H9 (cell line): ENCODE results near the gene GLB1L2. TPM values are rescaled to one million over a fixed set of nuclear protein-coding genes. Genes with fewer than 3 reads are reported as not detected.

Source experiments
- DNase-seq: peaks from one replicate; pipeline ENCODE4 v3.0.0-alpha.2; 2017
- H2AFZ ChIP-seq: one replicate; pipeline ENCODE4 v1.6.1; 2013; ENCODE audit warnings: mild to moderate bottlenecking, low read length, control low read depth, moderate library complexity
- H2AK5ac ChIP-seq: 2 replicates; pipeline ENCODE4 v1.6.1; 2013; ENCODE audit warnings: low read length, control low read depth, mixed read lengths; ENCODE audit not compliant: insufficient read length
- H2BK120ac ChIP-seq: one replicate; pipeline ENCODE4 v1.6.1; 2013; ENCODE audit warnings: low read depth, mild to moderate bottlenecking, low read length, control low read depth, inconsistent platforms; ENCODE audit not compliant: poor library complexity, severe bottlenecking
- H2BK12ac ChIP-seq: 2 replicates; pipeline ENCODE4 v1.6.1; 2013; ENCODE audit warnings: low read length, control low read depth, mixed read lengths, low read depth; ENCODE audit not compliant: insufficient read length
- H2BK15ac ChIP-seq: 2 replicates; pipeline ENCODE4 v1.6.1; 2013; ENCODE audit warnings: low read depth, low read length, control low read depth
- H2BK20ac ChIP-seq: one replicate; pipeline ENCODE4 v1.6.1; 2013; ENCODE audit warnings: low read depth, mild to moderate bottlenecking, low read length, control low read depth, inconsistent platforms; ENCODE audit not compliant: poor library complexity, severe bottlenecking
- H2BK5ac ChIP-seq: 2 replicates; pipeline ENCODE4 v1.6.1; 2013; ENCODE audit warnings: low read length, control low read depth, mixed read lengths; ENCODE audit not compliant: insufficient read length
- H3K14ac ChIP-seq: 2 replicates; pipeline ENCODE4 v1.6.1; 2013; ENCODE audit warnings: low read length, control low read depth; ENCODE audit not compliant: insufficient read depth
- H3K18ac ChIP-seq: 2 replicates; pipeline ENCODE4 v1.6.1; 2013; ENCODE audit warnings: low read depth, mild to moderate bottlenecking, mixed read lengths, low read length, control low read depth; ENCODE audit not compliant: insufficient read length
- H3K23ac ChIP-seq: 2 replicates; pipeline ENCODE4 v1.6.1; 2013; ENCODE audit warnings: low read length, control low read depth, mixed read lengths, low read depth; ENCODE audit not compliant: insufficient read length
- H3K23me2 ChIP-seq: 2 replicates; pipeline ENCODE4 v1.6.1; 2013; ENCODE audit warnings: low read depth, mild to moderate bottlenecking, mixed read lengths, low read length, control low read depth; ENCODE audit not compliant: insufficient read length, poor library complexity, severe bottlenecking
- H3K27ac ChIP-seq: 2 replicates; pipeline ENCODE4 v1.5.1; 2013; ENCODE audit warnings: low read length, control low read depth, mixed read lengths, low read depth; ENCODE audit not compliant: insufficient read length
- H3K27me3 ChIP-seq: 2 replicates; pipeline ENCODE4 v1.6.1; 2013; ENCODE audit warnings: low read length, control low read depth, inconsistent platforms; ENCODE audit not compliant: insufficient read depth
- H3K4ac ChIP-seq: 2 replicates; pipeline ENCODE4 v1.6.1; 2013; ENCODE audit warnings: low read depth, mild to moderate bottlenecking, control low read depth, inconsistent platforms, low read length, moderate library complexity
- H3K4me1 ChIP-seq: 2 replicates; pipeline ENCODE4 v1.6.1; 2013; ENCODE audit warnings: low read length, control low read depth, inconsistent platforms; ENCODE audit not compliant: insufficient read depth
- H3K4me2 ChIP-seq: 2 replicates; pipeline ENCODE4 v1.6.1; 2013; ENCODE audit warnings: low read length, control low read depth, mixed read lengths; ENCODE audit not compliant: insufficient read length, insufficient read depth
- H3K56ac ChIP-seq: 2 replicates; pipeline ENCODE4 v1.6.1; 2013; ENCODE audit warnings: low read depth, mild to moderate bottlenecking, mixed read lengths, low read length, control low read depth; ENCODE audit not compliant: insufficient read length
- H3K79me1 ChIP-seq: 2 replicates; pipeline ENCODE4 v1.6.1; 2013; ENCODE audit warnings: low read depth, mild to moderate bottlenecking, moderate library complexity, low read length, control low read depth, inconsistent platforms; ENCODE audit not compliant: insufficient read depth, poor library complexity, severe bottlenecking
- H3K79me2 ChIP-seq: 2 replicates; pipeline ENCODE4 v1.6.1; 2013; ENCODE audit warnings: low read length, control low read depth, inconsistent platforms; ENCODE audit not compliant: insufficient read depth
- H3K9ac ChIP-seq: 2 replicates; pipeline ENCODE4 v1.6.1; 2013; ENCODE audit warnings: low read length, control low read depth, mixed read lengths; ENCODE audit not compliant: insufficient read length; ENCODE audit errors: extremely low read depth
- H3K9me3 ChIP-seq: one replicate; pipeline ENCODE4 v1.6.1; 2013; ENCODE audit warnings: low read depth, low read length, inconsistent platforms; ENCODE audit not compliant: control insufficient read depth
- H3T11ph ChIP-seq: one replicate; pipeline ENCODE4 v1.6.1; 2013; ENCODE audit warnings: mild to moderate bottlenecking, low read length, control low read depth, inconsistent platforms
- H4K20me1 ChIP-seq: one replicate; pipeline ENCODE4 v1.6.1; 2013; ENCODE audit not compliant: control insufficient read depth, insufficient read length, insufficient read depth
- H4K5ac ChIP-seq: 2 replicates; pipeline ENCODE4 v1.6.1; 2013; ENCODE audit warnings: low read depth, mild to moderate bottlenecking, mixed read lengths, low read length, control low read depth; ENCODE audit not compliant: insufficient read length
- H4K8ac ChIP-seq: replicated peaks from 2 replicates; pipeline ENCODE4 v1.6.1; 2013; ENCODE audit warnings: low read length, control low read depth, mixed read lengths, low read depth; ENCODE audit not compliant: insufficient read length
- H4K91ac ChIP-seq: 2 replicates; pipeline ENCODE4 v1.6.1; 2013; ENCODE audit warnings: low read depth, mild to moderate bottlenecking, moderate library complexity, mixed read lengths, low read length, control low read depth; ENCODE audit not compliant: insufficient read length
- H3K27ac Mint-ChIP-seq, 3 experiments: 2 replicates in 2 of 3; 3 replicates in 1 of 3; pipeline ENCODE4 v1.8.0; 2020 to 2021; ENCODE audit warnings: mixed read lengths in 3 of 3, mild to moderate bottlenecking in 1 of 3, moderate library complexity in 1 of 3
- H3K27me3 Mint-ChIP-seq: 2 replicates; pipeline ENCODE4 v1.8.0; 2021; ENCODE audit warnings: low read depth, mild to moderate bottlenecking, moderate library complexity, mixed read lengths
- H3K36me3 Mint-ChIP-seq, 3 experiments: 2 replicates in 2 of 3; 3 replicates in 1 of 3; pipeline ENCODE4 v1.8.0; 2020 to 2021; ENCODE audit warnings: low read depth in 3 of 3, mixed read lengths in 3 of 3; ENCODE audit not compliant: insufficient read depth in 1 of 3
- H3K4me1 Mint-ChIP-seq, 2 experiments: 2 replicates each; pipeline ENCODE4 v1.8.0; 2020; ENCODE audit warnings: mixed read lengths in 2 of 2
- H3K4me3 Mint-ChIP-seq, 2 experiments: 2 replicates in 1 of 2; 3 replicates in 1 of 2; pipeline ENCODE4 v1.8.0; 2020 to 2021; ENCODE audit warnings: mild to moderate bottlenecking in 2 of 2, mixed read lengths in 2 of 2, moderate library complexity in 1 of 2
- H3K9me3 Mint-ChIP-seq, 2 experiments: 2 replicates in 1 of 2; 3 replicates in 1 of 2; pipeline ENCODE4 v1.8.0; 2020; ENCODE audit warnings: mild to moderate bottlenecking in 2 of 2, mixed read lengths in 2 of 2, moderate library complexity in 1 of 2
- CTCF ChIP-seq: fragments of 200-600 bp; sonication (generic); conservative IDR thresholded peaks from 3 replicates; pipeline ENCODE4 v1.8.0; 2021; ENCODE audit warnings: antibody characterized with exemption, mild to moderate bottlenecking
- WGBS: extraction: QIAGEN DNeasy Blood & Tissue Kit; methylation state at CpG from one replicate; pipeline ENCODE4 v1.1.7; 2013; ENCODE audit warnings: missing lambda C conversion rate, low lambda C conversion rate, mixed read lengths; ENCODE audit not compliant: insufficient read length; ENCODE audit errors: extremely low coverage; 5-methylcytosine and 5-hydroxymethylcytosine counted together
- total RNA-seq: library from RNA; stranded (reverse); gene quantifications from 2 replicates; pipeline ENCODE4 v1.2.1, GENCODE V29; 2021

GLB1L2 gene
- total RNA-seq, 1 experiment from 2014 or later: 2.4 TPM

DNA sequence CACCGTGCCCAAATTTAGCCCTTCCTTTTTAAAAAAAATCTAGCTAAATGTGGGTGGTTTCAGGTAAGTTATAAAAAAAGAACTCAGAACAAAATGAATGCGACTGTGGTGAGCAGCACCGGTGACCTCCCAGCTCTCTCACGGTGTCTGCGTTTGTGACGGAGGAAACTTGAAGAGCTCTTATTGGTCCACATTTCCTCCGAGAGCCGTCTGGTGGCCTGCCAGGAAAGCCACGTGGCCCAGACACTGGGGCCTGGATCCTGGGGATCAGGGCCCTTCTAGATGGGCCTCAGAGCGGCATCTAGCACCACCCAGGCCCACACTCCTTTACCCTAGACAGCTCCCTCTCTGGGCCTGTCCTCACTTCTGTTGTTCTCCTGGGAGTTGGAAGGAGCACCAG is 40.7 kb downstream of the GLB1L2 start:
- Histone ChIP-seq H4K20me1 (no peaks in the 10 kb centered on the region), H3K4me1 (peaks cover 4% of the 10 kb centered on the region; the same call in 1 of the 2 replicates), H3K4me2 (no peak overlapping the region), H3K9me3 (no peaks in the 10 kb centered on the region), H4K5ac (no peak overlapping the region), H3T11ph (no peak overlapping the region), H2BK15ac (no peak overlapping the region), H3K27me3 (no peaks in the 10 kb centered on the region), H2AFZ (no peak overlapping the region), H2AK5ac (no peak overlapping the region), H2BK5ac (no peak overlapping the region), H3K23me2 (no peaks in the 10 kb centered on the region), H3K56ac (no peak overlapping the region), H3K9ac (no peak overlapping the region), H3K14ac (no peak overlapping the region), H3K23ac (no peak overlapping the region), H3K27ac (no peak overlapping the region), H3K18ac (no peak overlapping the region), H2BK20ac (no peak overlapping the region), H3K79me2 (no peaks in the 10 kb centered on the region), H3K4ac (no peak overlapping the region), H4K8ac (no peak overlapping the region), H3K79me1 (no peaks in the 10 kb centered on the region), H2BK12ac (no peak overlapping the region), H2BK120ac (no peak overlapping the region), H4K91ac (no peak overlapping the region)
- H3K27ac Mint-ChIP-seq: no peak overlapping the region; a peak in 1 of 7 replicates
- peaks cover 19 to 22% of the 10 kb centered on the region in 2 experiments for H3K4me1 Mint-ChIP-seq
- no peak for DNase-seq
- no peak for TF ChIP-seq CTCF
- no peak overlapping the region for H3K4me3 Mint-ChIP-seq
- H3K36me3 Mint-ChIP-seq: peaks cover 2 to 9% (median 3%) of the 10 kb centered on the region in 3 experiments; a peak in 4 of 7 replicates
- no peaks in the 10 kb centered on the region for H3K9me3 Mint-ChIP-seq
- peaks cover 20% of the 10 kb centered on the region for H3K27me3 Mint-ChIP-seq
- WGBS: no CpG with 5 or more reads among the region's 10 CpGs
